HG03135 (cell line): ENCODE data around the gene XRCC5.

ENCODE experiments used
- ATAC-seq: cut with Tn5 transposase; IDR thresholded peaks from one replicate; pipeline ENCODE4 v1.9.1; 2021; ENCODE audit warnings: mild to moderate bottlenecking, moderate library complexity; ENCODE audit not compliant: unreplicated experiment

XRCC5 gene

GRCh38 chr2:216147172-216148131 is 38.3 kb downstream of the XRCC5 start:
- ATAC-seq: no peak

- no peak for ATAC-seq
Measured at GRCh38 chr2:216148983-216149382, 39.8 kb downstream of the XRCC5 start.

- ATAC-seq: no peak
Measured at GRCh38 chr2:216149741-216150140, 40.6 kb downstream of the XRCC5 start.

GRCh38 chr2:216151313-216152025 is 42.3 kb downstream of the XRCC5 start:
- no peak for ATAC-seq

GRCh38 chr2:216155954-216156353 is 46.8 kb downstream of the XRCC5 start:
- ATAC-seq: no peak

- no peak for ATAC-seq
Measured at GRCh38 chr2:216156822-216157221, 47.7 kb downstream of the XRCC5 start.

- no peak for ATAC-seq
Measured at GRCh38 chr2:216159144-216159543, 50.0 kb downstream of the XRCC5 start.

- no peak for ATAC-seq
Measured at GRCh38 chr2:216159646-216160045, 50.5 kb downstream of the XRCC5 start.

GRCh38 chr2:216160786-216161185 is 51.6 kb downstream of the XRCC5 start:
- ATAC-seq: no peak

- ATAC-seq: no peak
Measured at GRCh38 chr2:216161967-216162366, 52.8 kb downstream of the XRCC5 start.

- no peak for ATAC-seq
Measured at GRCh38 chr2:216163518-216163917, 54.4 kb downstream of the XRCC5 start.

GRCh38 chr2:216164087-216164486 is 54.9 kb downstream of the XRCC5 start:
- ATAC-seq: no peak

GRCh38 chr2:216164576-216164975 is 55.4 kb downstream of the XRCC5 start:
- ATAC-seq: no peak

GRCh38 chr2:216165711-216166110 is 56.6 kb downstream of the XRCC5 start:
- no peak for ATAC-seq

GRCh38 chr2:216169087-216169486 is 59.9 kb downstream of the XRCC5 start:
- no peak for ATAC-seq

GRCh38 chr2:216170076-216170763 is 61.1 kb downstream of the XRCC5 start:
- no peak for ATAC-seq

GRCh38 chr2:216171011-216171410 is 61.9 kb downstream of the XRCC5 start:
- no peak for ATAC-seq

- no peak for ATAC-seq
Measured at GRCh38 chr2:216172493-216172892, 63.3 kb downstream of the XRCC5 start.

GRCh38 chr2:216179015-216179414 is 69.9 kb downstream of the XRCC5 start:
- no peak for ATAC-seq

GRCh38 chr2:216181351-216181750 is 72.2 kb downstream of the XRCC5 start:
- no peak for ATAC-seq

- ATAC-seq: no peak
Measured at GRCh38 chr2:216181953-216182461, 72.9 kb downstream of the XRCC5 start.
